ENCODE measurements around the gene DGCR2.

DNA sequence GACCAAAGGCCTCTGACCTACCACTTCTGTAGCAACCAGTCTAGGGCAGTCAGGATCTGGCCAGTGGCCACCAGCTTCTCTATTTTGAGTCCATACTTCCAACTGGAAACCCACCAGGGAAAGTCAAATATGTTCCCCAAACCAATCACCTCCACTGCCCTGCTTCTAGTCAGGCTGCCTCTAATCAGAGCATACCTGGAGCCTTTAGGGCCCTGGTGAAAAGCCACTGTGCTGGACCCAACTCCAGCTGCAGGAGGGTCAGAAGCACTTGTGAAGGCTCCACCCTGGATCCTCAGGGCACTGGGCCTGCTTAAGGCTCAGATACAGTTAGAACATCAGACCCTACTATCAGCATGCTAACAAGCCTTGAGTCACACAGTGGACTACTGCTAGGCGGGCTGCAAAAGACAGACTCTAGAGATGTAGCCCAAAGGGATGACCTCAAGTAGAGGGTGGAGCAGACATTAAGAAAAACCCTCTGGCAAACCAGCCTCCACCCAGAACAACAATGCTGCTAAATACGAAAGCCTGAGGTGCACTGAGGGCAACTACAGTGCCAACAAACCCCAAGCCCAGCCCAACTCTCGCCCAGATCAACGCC lies 69.2 kb downstream of the DGCR2 start:
- TF ChIP-seq, protein P1, sequence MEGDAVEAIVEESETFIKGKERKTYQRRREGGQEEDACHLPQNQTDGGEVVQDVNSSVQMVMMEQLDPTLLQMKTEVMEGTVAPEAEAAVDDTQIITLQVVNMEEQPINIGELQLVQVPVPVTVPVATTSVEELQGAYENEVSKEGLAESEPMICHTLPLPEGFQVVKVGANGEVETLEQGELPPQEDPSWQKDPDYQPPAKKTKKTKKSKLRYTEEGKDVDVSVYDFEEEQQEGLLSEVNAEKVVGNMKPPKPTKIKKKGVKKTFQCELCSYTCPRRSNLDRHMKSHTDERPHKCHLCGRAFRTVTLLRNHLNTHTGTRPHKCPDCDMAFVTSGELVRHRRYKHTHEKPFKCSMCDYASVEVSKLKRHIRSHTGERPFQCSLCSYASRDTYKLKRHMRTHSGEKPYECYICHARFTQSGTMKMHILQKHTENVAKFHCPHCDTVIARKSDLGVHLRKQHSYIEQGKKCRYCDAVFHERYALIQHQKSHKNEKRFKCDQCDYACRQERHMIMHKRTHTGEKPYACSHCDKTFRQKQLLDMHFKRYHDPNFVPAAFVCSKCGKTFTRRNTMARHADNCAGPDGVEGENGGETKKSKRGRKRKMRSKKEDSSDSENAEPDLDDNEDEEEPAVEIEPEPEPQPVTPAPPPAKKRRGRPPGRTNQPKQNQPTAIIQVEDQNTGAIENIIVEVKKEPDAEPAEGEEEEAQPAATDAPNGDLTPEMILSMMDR (IDR thresholded peaks at IDR 0.05), result no peak
- no peak for TF ChIP-seq POLR2A (IDR thresholded peaks at IDR 0.05)

Measured in adrenal gland (tissue), 5 donors.